ENCODE data around the gene IGFBP2.

IGFBP2 gene

GRCh38 chr2:216659276-216659675 lies 26.1 kb downstream of the IGFBP2 start:
- FAIRE-seq (no peak), DNase-seq (ENCODE audit: insufficient read length, low spot score) (no peak)

- FAIRE-seq (no peak), DNase-seq (ENCODE audit: insufficient read length, low spot score) (no peak)
Measured at GRCh38 chr2:216660496-216660895, 27.3 kb downstream of the IGFBP2 start.

DNA sequence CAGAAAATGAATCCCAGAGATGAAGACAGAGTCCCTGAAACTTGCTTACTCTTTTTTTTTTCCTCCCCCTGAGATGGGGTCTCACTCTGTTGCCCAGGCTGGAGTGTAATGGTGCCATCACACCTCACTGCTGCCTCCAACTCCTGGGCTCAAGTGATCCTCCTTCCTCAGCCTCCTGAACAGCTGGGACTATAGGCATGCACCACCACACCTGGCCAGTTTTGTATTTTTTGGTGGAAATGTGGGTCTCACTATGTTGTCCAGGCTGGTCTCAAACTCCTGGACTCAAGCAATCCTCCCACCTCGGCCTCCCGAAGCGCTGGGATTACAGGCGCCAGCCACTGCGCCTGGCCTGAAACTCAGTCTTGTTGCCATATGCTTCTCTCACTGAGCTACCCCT lies 27.8 kb downstream of the IGFBP2 start:
- FAIRE-seq (no peak), DNase-seq (ENCODE audit: insufficient read length, low spot score) (no peak)

GRCh38 chr2:216661639-216662375 lies 28.6 kb downstream of the IGFBP2 start:
- FAIRE-seq (no peak), DNase-seq (ENCODE audit: insufficient read length, low spot score) (no peak)

GRCh38 chr2:216663106-216663505 lies 29.9 kb downstream of the IGFBP2 start:
- FAIRE-seq (no peak), DNase-seq (ENCODE audit: insufficient read length, low spot score) (no peak)

- DNase-seq (ENCODE audit: insufficient read length, low spot score) (no peak), FAIRE-seq (no peak)
Measured at GRCh38 chr2:216663846-216664245, 30.6 kb downstream of the IGFBP2 start.

- FAIRE-seq (peak; percentile 4), DNase-seq (ENCODE audit: insufficient read length, low spot score) (peak; percentile 35)
Measured at GRCh38 chr2:216664593-216665034, 31.4 kb downstream of the IGFBP2 start.

DNA sequence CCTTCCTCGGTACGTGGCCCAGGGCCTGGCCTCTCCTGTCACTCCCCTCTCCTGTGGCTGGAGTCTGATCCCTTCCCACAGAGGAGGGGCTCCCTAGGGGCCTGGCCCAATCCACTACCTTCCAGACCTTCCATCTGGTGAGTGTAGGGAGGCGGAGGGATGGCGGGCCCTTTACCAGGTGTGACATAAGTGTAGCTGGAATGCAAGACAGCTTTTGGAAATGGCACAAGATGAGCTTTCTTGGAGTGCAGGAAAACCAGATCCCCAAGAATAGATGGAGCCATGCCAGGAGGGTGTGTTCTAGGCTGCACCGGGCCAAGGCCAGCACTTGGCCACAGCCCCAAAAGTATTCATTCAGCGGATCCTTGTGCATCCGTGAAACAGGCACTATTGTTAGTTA lies 32.0 kb downstream of the IGFBP2 start:
- FAIRE-seq: no peak
- no peak for DNase-seq (ENCODE audit: insufficient read length, low spot score)

DNA sequence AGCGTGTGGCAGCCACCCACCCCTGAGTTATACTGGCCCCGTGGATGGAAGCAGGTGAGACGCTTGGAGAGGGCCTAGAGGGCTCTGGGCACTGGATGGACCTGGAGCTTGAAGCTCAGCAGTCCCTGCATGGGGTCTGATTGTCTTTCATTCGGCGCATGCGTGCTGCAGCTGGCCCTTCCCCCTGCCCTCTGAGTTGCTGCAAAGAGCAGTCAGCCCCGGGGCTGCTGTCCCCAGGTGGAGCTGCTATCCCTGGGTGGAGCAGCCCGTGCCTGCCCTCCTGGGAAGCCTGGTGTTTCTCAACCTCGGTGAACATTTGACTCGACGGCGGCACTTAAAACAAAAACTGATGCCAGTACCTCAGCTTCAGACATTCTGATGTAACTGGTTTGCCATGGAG lies 32.5 kb downstream of the IGFBP2 start:
- FAIRE-seq: no peak
- DNase-seq (ENCODE audit: insufficient read length, low spot score): no peak

GRCh38 chr2:216666461-216667233 lies 33.4 kb downstream of the IGFBP2 start:
- DNase-seq (ENCODE audit: insufficient read length, low spot score) (peak; percentile 73), FAIRE-seq (peak; percentile 97)

GRCh38 chr2:216670266-216671080 lies 37.3 kb downstream of the IGFBP2 start:
- DNase-seq (ENCODE audit: insufficient read length, low spot score): no peak
- FAIRE-seq: no peak

DNA sequence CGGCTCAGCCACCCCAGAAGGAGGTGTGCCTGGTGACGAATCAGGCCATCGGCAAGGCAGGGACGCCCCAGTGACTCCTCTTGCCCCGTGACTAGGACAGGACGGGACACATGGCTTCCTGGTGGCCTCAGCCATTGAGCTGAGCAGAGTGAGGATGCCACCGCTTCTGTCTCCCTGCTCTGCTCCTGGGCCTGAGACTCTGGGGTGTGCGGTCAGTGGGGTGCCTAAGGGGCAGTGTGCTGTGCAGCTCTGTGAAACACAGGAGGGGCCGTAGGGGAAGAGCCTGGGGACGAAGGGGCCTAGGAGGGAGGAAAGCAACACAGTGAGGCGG lies 37.8 kb downstream of the IGFBP2 start:
- no peak for FAIRE-seq
- DNase-seq (ENCODE audit: insufficient read length, low spot score): no peak

DNA sequence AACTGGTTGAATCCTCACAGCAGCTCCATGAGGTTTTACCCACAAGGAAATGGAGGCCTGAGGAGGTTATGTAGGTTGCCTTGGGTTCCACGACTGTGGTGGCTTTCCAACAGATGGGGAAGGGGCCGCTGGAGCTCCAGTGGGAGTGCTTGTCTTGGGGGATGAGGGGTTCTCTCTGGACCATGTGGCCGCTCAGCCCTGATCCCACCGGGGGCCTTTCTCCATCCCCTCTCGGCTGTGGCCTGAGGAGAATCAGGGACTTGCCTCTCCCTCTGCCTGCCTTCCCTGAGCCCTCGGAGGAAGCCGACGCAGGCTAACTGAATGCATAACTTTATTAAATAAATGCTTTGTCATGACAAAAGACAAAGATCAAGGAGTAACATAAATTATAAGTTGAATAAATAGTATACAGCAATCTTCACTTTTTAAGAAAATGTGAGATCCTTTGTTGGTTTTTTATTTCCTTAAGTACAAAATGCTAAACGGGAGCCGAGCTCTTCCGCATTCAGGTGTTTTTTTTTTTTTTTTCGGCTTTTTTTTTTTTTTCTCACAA lies 38.6 kb downstream of the IGFBP2 start:
- DNase-seq (ENCODE audit: insufficient read length, low spot score): no peak
- no peak for FAIRE-seq

DNA sequence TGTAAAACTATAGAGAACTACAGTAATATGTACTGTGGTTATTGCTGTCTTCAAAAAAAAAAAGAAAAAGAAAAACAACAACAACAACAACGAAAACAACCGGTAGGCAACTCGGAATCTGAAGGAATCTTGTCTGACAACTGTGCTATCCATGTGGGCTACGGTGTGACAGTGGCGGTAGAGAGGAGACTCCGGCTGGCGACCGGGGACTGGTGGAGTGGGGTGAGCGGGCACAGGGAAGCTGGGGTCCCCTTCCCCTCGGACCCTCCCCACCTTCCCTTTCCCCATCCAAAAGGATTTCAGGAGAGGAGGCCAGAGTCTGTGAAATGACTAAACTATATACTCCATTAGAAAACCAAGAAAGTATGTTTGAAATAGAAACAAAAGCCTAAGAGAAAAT lies 39.2 kb downstream of the IGFBP2 start:
- DNase-seq (ENCODE audit: insufficient read length, low spot score) (no peak), FAIRE-seq (no peak)

DNA sequence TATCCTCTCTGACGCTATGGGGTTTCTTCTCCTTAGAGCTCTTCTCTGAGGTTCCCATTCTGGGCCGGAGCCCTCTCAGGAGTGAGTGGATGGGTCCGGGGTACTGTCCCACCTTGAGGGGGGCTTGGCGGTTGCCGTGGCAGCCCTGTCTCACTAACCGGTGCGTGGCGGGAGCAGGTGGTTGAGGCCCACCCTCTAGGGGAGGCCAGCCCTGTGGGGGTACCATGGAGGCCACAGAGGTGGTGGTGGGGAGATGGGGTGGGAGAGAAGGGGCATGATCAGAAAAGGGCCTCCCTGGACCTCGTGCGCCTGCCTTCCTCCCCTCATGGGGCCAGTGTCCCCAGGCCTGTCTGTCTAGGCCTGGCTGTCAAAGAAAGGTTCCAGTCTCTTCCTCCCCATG lies 39.8 kb downstream of the IGFBP2 start:
- FAIRE-seq: no peak
- DNase-seq (ENCODE audit: insufficient read length, low spot score): no peak

DNA sequence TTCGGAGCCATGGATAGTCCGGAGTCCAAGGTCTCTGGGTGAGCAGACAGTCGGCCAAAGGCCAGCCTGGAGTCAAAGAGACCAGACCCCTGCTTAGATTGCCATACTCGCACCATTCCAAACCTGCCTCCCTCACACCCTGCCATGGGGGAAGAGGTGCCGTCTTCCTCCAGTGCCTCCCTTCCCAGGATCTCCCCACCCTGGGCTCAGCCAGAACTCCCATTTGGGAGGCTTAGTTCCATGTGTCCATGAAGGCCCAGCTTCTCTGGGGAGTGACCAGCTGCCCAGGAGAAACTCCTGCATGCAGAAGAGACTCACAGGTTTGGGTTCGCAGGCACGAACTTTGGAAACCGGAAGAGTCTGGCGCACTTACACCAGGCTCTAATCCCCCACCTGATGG lies 40.4 kb downstream of the IGFBP2 start:
- FAIRE-seq (no peak), DNase-seq (ENCODE audit: insufficient read length, low spot score) (no peak)

- no peak for FAIRE-seq
- DNase-seq (ENCODE audit: insufficient read length, low spot score): no peak
Measured at GRCh38 chr2:216674376-216674775, 41.2 kb downstream of the IGFBP2 start.

DNA sequence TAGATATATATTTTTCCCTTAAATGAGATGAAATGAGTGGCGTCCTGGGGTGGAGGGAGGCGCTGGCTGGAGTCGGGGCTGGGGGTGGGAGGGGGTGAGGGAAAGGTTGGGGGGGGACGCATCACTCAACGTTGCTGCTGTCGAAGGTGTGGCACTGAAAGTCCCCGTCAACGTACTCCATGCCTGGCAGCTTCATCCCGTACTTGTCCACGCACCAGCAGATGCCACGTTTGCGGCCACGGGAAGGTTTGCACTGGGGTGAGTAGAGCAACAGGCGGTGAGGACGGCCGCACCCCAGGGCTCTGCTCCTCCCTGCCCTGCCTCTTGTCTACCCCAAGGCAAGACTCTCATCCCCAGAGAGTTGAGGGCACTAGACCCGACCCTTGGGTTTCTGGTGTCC lies 43.4 kb downstream of the IGFBP2 start:
- DNase-seq (ENCODE audit: insufficient read length, low spot score) (no peak), FAIRE-seq (no peak)

DNA sequence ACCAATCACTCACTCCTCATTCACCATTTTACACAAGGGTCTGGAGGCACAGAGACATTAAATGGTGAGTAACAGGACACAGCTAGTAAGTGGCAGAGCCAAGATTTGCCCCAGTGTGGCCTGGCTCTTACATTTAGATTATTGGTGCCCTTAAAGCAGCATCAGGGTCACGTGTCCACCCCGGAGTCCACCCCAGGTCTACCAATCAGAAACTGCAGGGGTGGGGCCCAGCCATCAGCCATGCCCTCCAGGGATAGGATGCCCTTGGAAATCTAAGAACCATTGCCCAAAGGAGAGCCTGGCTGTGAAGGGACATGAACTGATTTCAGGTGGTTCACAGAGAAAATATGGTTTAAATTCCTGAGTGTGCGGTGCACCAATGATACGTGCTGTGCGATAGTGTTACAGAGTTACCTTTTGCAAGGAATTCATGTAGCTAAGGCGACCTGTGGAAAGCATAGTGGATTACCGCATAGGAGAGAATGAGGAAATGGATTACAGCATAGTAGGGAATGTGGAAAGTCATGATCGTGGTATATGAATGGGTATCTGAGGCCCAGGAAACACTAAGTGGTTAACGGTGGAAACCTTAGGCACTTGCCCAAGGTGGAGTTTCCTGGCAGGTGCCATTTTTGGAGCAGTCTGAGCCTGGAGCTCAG lies 44.3 kb downstream of the IGFBP2 start:
- FAIRE-seq (peak; percentile 23), DNase-seq (ENCODE audit: insufficient read length, low spot score) (no peak)

- FAIRE-seq: no peak
- DNase-seq (ENCODE audit: insufficient read length, low spot score): no peak
Measured at GRCh38 chr2:216678098-216678465, 44.9 kb downstream of the IGFBP2 start.

Data from HTR-8/SVneo (cell line).